ENCODE data around the gene CNOT10.

The CNOT10 gene

DNA sequence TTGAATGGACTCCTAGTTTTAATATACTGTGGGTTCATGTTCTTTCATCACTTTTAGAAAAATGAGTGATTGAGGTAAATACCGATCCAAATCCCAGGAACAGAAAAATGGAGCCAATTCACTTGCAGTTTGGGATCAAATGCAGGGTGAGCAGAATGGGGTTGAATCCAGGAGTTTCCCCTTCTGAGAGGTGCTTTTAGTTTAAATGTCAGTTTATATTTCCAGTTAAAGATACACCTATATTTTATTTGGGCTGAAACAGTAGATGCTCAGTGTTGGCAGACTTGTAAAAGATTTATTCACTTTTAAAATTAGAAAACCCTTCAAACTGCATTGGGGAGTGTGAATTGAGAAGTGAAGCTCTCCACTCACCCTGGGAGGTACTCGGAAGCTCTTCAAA lies 135.4 kb downstream of the CNOT10 start:
- DNase-seq, result no peak

- no peak for DNase-seq
Measured at GRCh38 chr3:32820971-32821685, 136.1 kb downstream of the CNOT10 start.

- DNase-seq, result no peak
Measured at GRCh38 chr3:32821686-32822296, 136.8 kb downstream of the CNOT10 start.

DNA sequence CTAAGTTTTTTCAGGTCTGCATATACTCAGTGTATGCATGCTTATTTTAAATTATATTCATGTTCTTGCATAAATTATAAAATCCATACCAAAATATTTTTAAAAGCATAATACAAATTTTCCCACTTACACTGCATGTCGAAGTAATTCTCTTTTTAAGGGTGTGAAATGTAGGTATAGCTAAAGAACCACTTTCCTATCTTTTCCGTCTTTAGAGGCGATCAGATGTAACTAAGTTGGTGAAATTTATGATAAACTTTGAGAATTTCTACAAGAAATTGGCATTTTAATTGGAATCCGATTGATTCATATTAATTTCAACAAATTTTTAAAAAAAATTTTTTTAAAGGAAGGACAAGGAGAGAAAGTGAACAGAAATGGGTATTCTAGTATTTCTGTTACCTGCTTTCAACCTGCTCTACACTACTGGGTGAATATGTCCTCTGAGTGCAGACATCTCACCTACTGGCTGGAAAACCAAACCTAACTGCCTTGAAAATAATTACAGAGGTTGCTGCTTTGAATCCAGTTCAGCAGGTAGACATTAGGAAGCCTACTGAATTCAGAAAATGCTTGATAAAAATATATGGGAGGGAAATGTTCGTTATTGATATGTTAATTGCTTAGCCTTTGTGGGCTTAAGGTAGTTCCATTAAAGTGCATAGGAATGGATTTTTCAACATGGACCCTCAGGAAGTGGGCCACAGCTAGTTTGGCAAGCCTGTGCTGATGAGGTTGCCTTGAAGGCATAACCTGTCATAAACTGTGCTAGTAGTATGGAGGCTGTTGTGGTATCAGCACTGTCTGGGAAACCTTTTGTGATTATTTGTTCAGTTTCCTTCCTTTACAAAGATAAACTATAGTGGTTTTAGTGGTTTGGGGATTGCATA lies 137.9 kb downstream of the CNOT10 start:
- DNase-seq, result no peak
